ENCODE data around the gene TMEM217. TPM values are rescaled to one million over a fixed set of nuclear protein-coding genes. Genes with fewer than 3 reads are reported as not detected.

TMEM217 gene
- total RNA-seq, 2 donors from 2014 or later, result 0.95 to 1.6 TPM

GRCh38 chr6:37305841-37306425, 48.0 kb upstream of the TMEM217 start:
- Histone ChIP-seq H3K9me3 (ENCODE audit: control insufficient read depth, low read length) (no peaks in the 10 kb centered on the region), H3K27ac (ENCODE audit: low read depth, low read length) (no peak overlapping the region), H3K36me3 (ENCODE audit: control insufficient read depth, insufficient read depth, low read length) (peaks cover 36% of the 10 kb centered on the region), H3K4me1 (ENCODE audit: control insufficient read depth, insufficient read depth, low read length) (peaks cover 4% of the 10 kb centered on the region), H3K4me3 (ENCODE audit: low read length) (no peak overlapping the region), H3K27me3 (ENCODE audit: control insufficient read depth, insufficient read depth, low read length, poor library complexity, severe bottlenecking) (no peaks in the 10 kb centered on the region), H3K9ac (ENCODE audit: extremely low read depth, low read length, poor library complexity, severe bottlenecking) (no peak overlapping the region)
- WGBS, 2 experiments (ENCODE audit: insufficient coverage in 1 of 2, insufficient read length in 1 of 2), result 90 to 95% methylated on average over 2 to 4 of the region's 4 CpGs
- TF ChIP-seq CTCF (conservative IDR thresholded peaks at IDR 0.05), result no peak
- Mint-ChIP-seq H3K27ac (no peak overlapping the region), H3K36me3 (ENCODE audit: low read depth) (peaks cover 22% of the 10 kb centered on the region), H3K4me1 (peaks cover 11% of the 10 kb centered on the region), H3K27me3 (ENCODE audit: insufficient read depth) (no peaks in the 10 kb centered on the region), H3K9me3 (no peaks in the 10 kb centered on the region), H3K4me3 (no peak overlapping the region)
- DNase-seq, result no peak

GRCh38 chr6:37304766-37305165, 46.8 kb upstream of the TMEM217 start:
- no peak overlapping the region for H3K9ac ChIP-seq (ENCODE audit: extremely low read depth, low read length, poor library complexity, severe bottlenecking)
- H3K4me3 ChIP-seq (ENCODE audit: low read length), result no peak overlapping the region
- Mint-ChIP-seq H3K4me3 (no peak overlapping the region), H3K36me3 (ENCODE audit: low read depth) (peaks cover 24% of the 10 kb centered on the region), H3K27ac (no peak overlapping the region), H3K27me3 (ENCODE audit: insufficient read depth) (no peaks in the 10 kb centered on the region), H3K9me3 (no peaks in the 10 kb centered on the region), H3K4me1 (peaks cover 10% of the 10 kb centered on the region)
- no peaks in the 10 kb centered on the region for H3K9me3 ChIP-seq (ENCODE audit: control insufficient read depth, low read length)
- no peak for DNase-seq
- H3K27ac ChIP-seq (ENCODE audit: low read depth, low read length), result no peak overlapping the region
- 93 to 98% methylated on average over 6 to 7 of the region's 7 CpGs for WGBS, 2 experiments (ENCODE audit: insufficient coverage in 1 of 2, insufficient read length in 1 of 2)
- no peak for TF ChIP-seq CTCF (conservative IDR thresholded peaks at IDR 0.05)
- H3K36me3 ChIP-seq (ENCODE audit: control insufficient read depth, insufficient read depth, low read length), result peaks cover 36% of the 10 kb centered on the region
- H3K27me3 ChIP-seq (ENCODE audit: control insufficient read depth, insufficient read depth, low read length, poor library complexity, severe bottlenecking), result no peaks in the 10 kb centered on the region
- peaks cover 4% of the 10 kb centered on the region for H3K4me1 ChIP-seq (ENCODE audit: control insufficient read depth, insufficient read depth, low read length)

- Mint-ChIP-seq H3K27me3 (ENCODE audit: insufficient read depth) (no peaks in the 10 kb centered on the region), H3K4me3 (no peak overlapping the region), H3K4me1 (peaks cover 10% of the 10 kb centered on the region), H3K27ac (no peak overlapping the region), H3K36me3 (ENCODE audit: low read depth) (peaks cover 20% of the 10 kb centered on the region), H3K9me3 (no peaks in the 10 kb centered on the region)
- H3K27me3 ChIP-seq (ENCODE audit: control insufficient read depth, insufficient read depth, low read length, poor library complexity, severe bottlenecking), result no peaks in the 10 kb centered on the region
- WGBS, 2 experiments (ENCODE audit: insufficient coverage in 1 of 2, insufficient read length in 1 of 2), result 33 to 61% methylated on average over 1 to 3 of the region's 3 CpGs
- no peak for DNase-seq
- H3K27ac ChIP-seq (ENCODE audit: low read depth, low read length), result no peak overlapping the region
- H3K9me3 ChIP-seq (ENCODE audit: control insufficient read depth, low read length), result no peaks in the 10 kb centered on the region
- H3K36me3 ChIP-seq (ENCODE audit: control insufficient read depth, insufficient read depth, low read length), result peaks cover 43% of the 10 kb centered on the region
- H3K4me1 ChIP-seq (ENCODE audit: control insufficient read depth, insufficient read depth, low read length), result peaks cover 4% of the 10 kb centered on the region
- TF ChIP-seq CTCF (conservative IDR thresholded peaks at IDR 0.05), result peak; percentile 77
- no peak overlapping the region for H3K4me3 ChIP-seq (ENCODE audit: low read length)
- H3K9ac ChIP-seq (ENCODE audit: extremely low read depth, low read length, poor library complexity, severe bottlenecking), result no peak overlapping the region
Measured at GRCh38 chr6:37303891-37304503, 46.1 kb upstream of the TMEM217 start.
